ENCODE results near the gene HMX2. TPM values are rescaled to one million over a fixed set of nuclear protein-coding genes. Genes with fewer than 3 reads are reported as not detected.
A peak's percentile ranks its signal among the peaks of the same experiment; 100 is the strongest.

Gene HMX2
- total RNA-seq, 2 donors from 2014 or later, result 0.13 to 0.15 TPM

DNA sequence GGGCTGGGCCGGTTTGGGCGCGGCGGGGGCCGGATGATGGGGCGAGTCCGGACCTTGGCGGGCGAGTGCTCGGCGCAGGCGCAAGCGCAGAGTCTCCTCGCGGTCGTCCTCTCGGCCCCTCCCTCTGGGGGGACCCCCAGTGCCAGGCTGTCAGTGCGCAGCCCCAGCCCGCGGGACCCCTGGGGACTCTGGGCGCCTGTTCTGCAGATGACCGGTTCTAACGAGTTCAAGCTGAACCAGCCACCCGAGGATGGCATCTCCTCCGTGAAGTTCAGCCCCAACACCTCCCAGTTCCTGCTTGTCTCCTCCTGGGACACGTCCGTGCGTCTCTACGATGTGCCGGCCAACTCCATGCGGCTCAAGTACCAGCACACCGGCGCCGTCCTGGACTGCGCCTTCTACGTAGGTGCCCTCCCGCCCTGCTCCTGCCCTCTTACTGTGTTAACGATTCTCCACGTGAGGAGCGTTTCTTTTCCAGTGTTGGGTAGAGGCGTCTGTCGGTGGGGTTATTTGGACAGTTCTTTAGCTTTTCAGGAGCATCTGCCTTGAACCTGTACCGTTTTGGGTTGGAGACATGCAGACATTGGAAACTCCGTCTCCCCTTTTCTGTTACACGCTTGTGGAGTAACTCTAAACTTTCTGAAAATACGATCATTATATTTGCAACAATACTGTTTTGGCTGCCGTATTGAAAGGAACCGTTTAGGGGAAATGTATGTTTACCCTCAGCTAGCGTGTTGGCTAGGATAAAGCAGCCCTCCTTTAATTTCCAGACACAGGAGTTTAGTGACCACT, 7.0 kb downstream of the HMX2 start:
- H3K4me3 ChIP-seq, result peak overlapping the region; percentile 95
- peak; percentile 73 for DNase-seq
- H3K9me3 ChIP-seq, result no peaks in the 10 kb centered on the region
- peak overlapping the region; percentile 79 to 88 for H3K9ac ChIP-seq (ENCODE audit: low read depth in 2 of 2, low read length in 2 of 2)
- intact Hi-C loops (cut with DNase I), result loop anchor here (10.0 kb wide), 1 partner anchor 170 kb away; the partner anchor contains the start of gene PSTK
- no peak for TF ChIP-seq CTCF (IDR thresholded peaks at IDR 0.05)
- H3K27ac ChIP-seq, result peak overlapping the region; percentile 86
- peaks cover 14% of the 10 kb centered on the region for H3K4me1 ChIP-seq
- H3K27me3 ChIP-seq, result peaks cover 23% of the 10 kb centered on the region
- no peaks in the 10 kb centered on the region for H3K36me3 ChIP-seq

DNA sequence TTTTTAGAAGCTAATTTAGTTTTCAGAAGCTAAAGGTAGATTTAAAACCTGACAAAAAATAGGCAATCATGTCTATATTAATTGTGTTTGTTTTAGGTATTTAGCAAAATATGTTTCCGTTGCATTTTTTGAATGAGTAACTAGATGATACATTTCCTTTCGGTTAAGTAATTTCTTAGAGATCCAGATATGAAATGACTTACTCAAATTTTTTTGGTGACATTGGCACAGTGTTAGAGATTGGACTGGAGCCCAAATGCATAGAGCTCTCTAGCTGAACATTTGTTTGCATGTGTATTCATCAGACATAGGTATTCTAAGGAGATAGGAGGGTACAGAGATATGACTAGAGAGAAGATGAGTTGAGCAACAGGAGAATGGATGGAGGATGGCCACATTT, 8.1 kb downstream of the HMX2 start:
- no peak for TF ChIP-seq CTCF (IDR thresholded peaks at IDR 0.05)
- DNase-seq, result no peak
- Histone ChIP-seq H3K4me3 (no peak overlapping the region), H3K9ac (ENCODE audit: low read depth in 2 of 2, low read length in 2 of 2) (no peak overlapping the region), H3K27me3 (peaks cover 11% of the 10 kb centered on the region), H3K36me3 (no peaks in the 10 kb centered on the region), H3K4me1 (peaks cover 5% of the 10 kb centered on the region), H3K9me3 (no peaks in the 10 kb centered on the region), H3K27ac (no peak overlapping the region)
- intact Hi-C loops (cut with DNase I), result loop anchor here (10.0 kb wide), 1 partner anchor 171 kb away; the partner anchor contains the start of gene PSTK

- intact Hi-C loops (cut with DNase I), result loop anchor here (10.0 kb wide), 1 partner anchor 172 kb away; the partner anchor contains the start of gene PSTK
- Histone ChIP-seq H3K27ac (no peak overlapping the region), H3K4me1 (no peaks in the 10 kb centered on the region), H3K27me3 (no peaks in the 10 kb centered on the region), H3K4me3 (no peak overlapping the region), H3K9me3 (no peaks in the 10 kb centered on the region), H3K36me3 (no peaks in the 10 kb centered on the region), H3K9ac (ENCODE audit: low read depth in 2 of 2, low read length in 2 of 2) (no peak overlapping the region)
- TF ChIP-seq CTCF (IDR thresholded peaks at IDR 0.05), result no peak
- no peak for DNase-seq
Measured at GRCh38 chr10:123157210-123157609, 9.3 kb downstream of the HMX2 start.

- Histone ChIP-seq H3K27ac (no peak overlapping the region), H3K9ac (ENCODE audit: low read depth in 2 of 2, low read length in 2 of 2) (no peak overlapping the region), H3K36me3 (peaks cover 11% of the 10 kb centered on the region), H3K4me1 (no peaks in the 10 kb centered on the region), H3K9me3 (no peaks in the 10 kb centered on the region), H3K4me3 (no peak overlapping the region), H3K27me3 (no peaks in the 10 kb centered on the region)
- no peak for DNase-seq
- intact Hi-C loops (cut with DNase I), result loop anchor here (10.0 kb wide), 1 partner anchor 174 kb away; the partner anchor contains the start of gene PSTK
- TF ChIP-seq CTCF (IDR thresholded peaks at IDR 0.05), result no peak
Measured at GRCh38 chr10:123158682-123159081, 10.7 kb downstream of the HMX2 start.

DNA sequence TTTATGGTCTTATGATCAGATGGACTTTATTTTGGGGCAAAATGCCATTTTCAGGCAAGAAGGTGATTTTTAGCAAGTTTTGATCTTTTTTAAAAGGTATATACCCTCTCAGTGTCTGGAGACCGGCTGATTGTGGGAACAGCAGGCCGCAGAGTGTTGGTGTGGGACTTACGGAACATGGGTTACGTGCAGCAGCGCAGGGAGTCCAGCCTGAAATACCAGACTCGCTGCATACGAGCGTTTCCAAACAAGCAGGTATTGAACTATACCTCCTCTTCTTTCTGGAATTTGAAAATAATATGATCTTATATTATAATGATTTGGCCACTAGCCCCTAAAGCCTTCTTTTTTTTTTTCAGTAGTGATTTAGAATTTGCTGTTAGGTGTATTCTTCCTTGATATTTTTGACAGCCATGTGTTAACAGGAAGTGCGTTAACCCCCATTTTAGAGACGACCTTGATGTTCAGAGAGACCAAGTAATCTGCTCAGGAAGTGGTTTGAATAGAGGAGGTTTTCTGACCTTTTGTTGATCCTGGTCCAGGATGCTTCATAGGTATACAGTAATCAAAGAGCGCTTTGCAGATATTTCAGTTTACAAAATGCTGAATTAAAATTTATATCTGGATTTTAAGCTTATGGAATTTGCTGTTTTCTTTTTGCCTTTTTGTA, 12.5 kb downstream of the HMX2 start:
- Histone ChIP-seq H3K9me3 (no peaks in the 10 kb centered on the region), H3K4me3 (no peak overlapping the region), H3K27ac (no peak overlapping the region), H3K4me1 (no peaks in the 10 kb centered on the region), H3K36me3 (peaks cover 11% of the 10 kb centered on the region), H3K27me3 (no peaks in the 10 kb centered on the region), H3K9ac (ENCODE audit: low read depth in 2 of 2, low read length in 2 of 2) (no peak overlapping the region)
- no peak for TF ChIP-seq CTCF (IDR thresholded peaks at IDR 0.05)
- intact Hi-C loops (cut with DNase I), result no loop called here
- no peak for DNase-seq
